NCI-H146 treated with DMSO at 0.1 percent for 48 hours (cell line): ENCODE results near the gene FHIP1A.

Experiments
- DNase-seq: peaks from one replicate; lab custom pipeline; 2025; ENCODE audit not compliant: unreplicated experiment; lab: John Stamatoyannopoulos, UW

The FHIP1A gene

GRCh38 chr4:151455212-151455611 lies 46.2 kb downstream of the FHIP1A start:
- DNase-seq: no peak

GRCh38 chr4:151458148-151458547 lies 49.2 kb downstream of the FHIP1A start:
- no peak for DNase-seq
